Measurements from ENCODE around the gene PLVAP. TPM values are rescaled to one million over a fixed set of nuclear protein-coding genes. Genes with fewer than 3 reads are reported as not detected.

The PLVAP gene
- total RNA-seq, 2 experiments from 2014 or later: not detected

DNA sequence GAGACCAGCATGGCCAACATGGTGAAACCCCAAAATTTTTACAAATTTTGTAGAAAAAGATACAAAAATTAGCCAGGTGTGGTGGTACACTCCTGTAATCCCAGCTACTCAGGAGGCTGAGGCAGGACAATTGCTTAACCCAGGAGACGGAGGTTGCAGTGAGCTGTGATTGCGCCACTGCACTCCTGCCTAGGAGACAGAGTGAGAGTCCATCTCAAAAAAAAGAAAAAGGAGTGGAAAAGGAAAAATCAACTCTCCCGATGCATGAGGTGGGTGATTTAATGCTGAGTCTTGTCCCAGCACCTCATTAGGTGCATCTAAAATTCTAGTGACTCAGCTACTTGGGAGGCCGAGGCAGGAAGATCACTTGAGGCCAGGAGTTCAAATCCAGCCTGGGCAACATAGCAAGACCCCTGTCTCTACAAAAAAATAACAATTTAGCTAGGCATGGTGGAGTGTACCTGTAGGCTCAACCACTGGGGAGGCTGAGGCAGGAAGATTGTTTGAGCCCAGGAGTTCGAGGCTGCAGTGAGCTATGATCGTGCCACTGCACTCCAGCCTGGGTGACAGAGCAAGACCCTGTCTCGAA lies 20.0 kb downstream of the PLVAP start:
- no peak overlapping the region for H3K27ac Mint-ChIP-seq

GRCh38 chr19:17353386-17353785 lies 23.8 kb downstream of the PLVAP start:
- Mint-ChIP-seq H3K36me3 (ENCODE audit: low read depth) (no peaks in the 10 kb centered on the region), H3K9me3 (no peaks in the 10 kb centered on the region), H3K27me3 (peaks cover 47% of the 10 kb centered on the region), H3K27ac (no peak overlapping the region), H3K4me1 (ENCODE audit: low read depth) (no peaks in the 10 kb centered on the region), H3K4me3 (no peak overlapping the region)
- Histone ChIP-seq H3K4me3 (ENCODE audit: low read length) (no peak overlapping the region), H3K4me1 (ENCODE audit: insufficient read depth, low read length) (peaks cover 7% of the 10 kb centered on the region), H3K9me3 (ENCODE audit: control insufficient read depth in 1 of 2, insufficient read depth in 1 of 2, low read length in 2 of 2) (no peaks in the 10 kb centered on the region), H3K27ac (ENCODE audit: low read depth in 1 of 2, low read length in 2 of 2) (no peak overlapping the region), H3K36me3 (ENCODE audit: insufficient read depth, low read length) (no peaks in the 10 kb centered on the region), H3K27me3 (ENCODE audit: control insufficient read depth in 1 of 2, insufficient read depth in 2 of 2, low read length in 2 of 2) (peaks cover 2 to 5% of the 10 kb centered on the region in 2 experiments)
- no peak for TF ChIP-seq CTCF (IDR thresholded peaks at IDR 0.05)
- CTCF ChIA-PET: no interaction called here
- no peak for DNase-seq
- intact Hi-C loops (cut with DNase I, micrococcal nuclease): no loop called here
- no peak for ATAC-seq (ENCODE audit: poor library complexity)
- POLR2A ChIA-PET: interaction anchor here (0.6 kb wide), 1 partner anchor 136 kb away, joined by 3 read pairs; no protein-coding TSS in a partner anchor

More for the DNA sequence above, 20.0 kb downstream of the PLVAP start:
- intact Hi-C loops (cut with DNase I, micrococcal nuclease): no loop called here
- ChIA-PET CTCF (no interaction called here), POLR2A (no interaction called here)
- Histone ChIP-seq H3K4me3 (ENCODE audit: low read length) (no peak overlapping the region), H3K9me3 (ENCODE audit: control insufficient read depth in 1 of 2, insufficient read depth in 1 of 2, low read length in 2 of 2) (no peaks in the 10 kb centered on the region), H3K36me3 (ENCODE audit: insufficient read depth, low read length) (no peaks in the 10 kb centered on the region), H3K27ac (ENCODE audit: low read depth in 1 of 2, low read length in 2 of 2) (no peak overlapping the region), H3K4me1 (ENCODE audit: insufficient read depth, low read length) (no peaks in the 10 kb centered on the region), H3K27me3 (ENCODE audit: control insufficient read depth in 1 of 2, insufficient read depth in 2 of 2, low read length in 2 of 2) (no peaks in the 10 kb centered on the region)
- ATAC-seq (ENCODE audit: poor library complexity) (no peak), DNase-seq (no peak)
- Mint-ChIP-seq H3K4me3 (no peak overlapping the region), H3K4me1 (ENCODE audit: low read depth) (no peaks in the 10 kb centered on the region), H3K9me3 (no peaks in the 10 kb centered on the region), H3K36me3 (ENCODE audit: low read depth) (no peaks in the 10 kb centered on the region), H3K27me3 (peaks cover 12% of the 10 kb centered on the region)
- no peak for TF ChIP-seq CTCF (IDR thresholded peaks at IDR 0.05)

DNA sequence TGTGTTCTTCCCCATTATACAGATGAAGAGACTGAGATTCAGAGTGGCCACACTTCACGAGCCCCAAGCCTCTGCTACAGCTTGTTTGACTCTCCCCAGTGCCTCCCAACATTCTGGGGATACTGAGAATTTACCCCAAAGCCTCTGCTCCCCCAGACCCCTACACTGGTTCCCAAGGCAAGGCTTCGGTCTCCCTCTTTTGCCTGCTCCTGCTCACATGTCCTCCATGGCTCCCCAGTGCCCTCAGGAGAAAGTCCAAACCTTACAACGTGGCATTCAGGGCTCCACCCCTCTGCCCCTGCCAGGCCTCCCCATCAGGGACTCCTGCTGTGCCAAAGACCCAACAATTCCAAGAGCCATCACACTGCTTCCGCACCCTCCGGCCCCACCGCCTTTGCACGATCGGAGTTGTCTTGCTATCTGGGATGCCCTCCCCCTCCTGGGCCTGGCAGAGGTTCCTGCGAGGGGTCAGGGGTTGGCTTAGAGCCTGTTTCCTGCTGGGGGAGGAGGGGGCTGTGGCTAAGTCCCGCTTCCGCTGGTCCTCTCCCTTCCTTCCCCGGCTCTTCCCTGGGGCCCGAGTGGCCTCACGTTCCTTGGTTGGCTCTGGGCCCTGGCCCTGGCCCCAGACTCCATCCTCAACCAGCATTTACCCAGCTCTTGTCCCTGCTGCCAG lies 24.4 kb downstream of the PLVAP start:
- POLR2A ChIA-PET: interaction anchor here (0.6 kb wide), 1 partner anchor 137 kb away, joined by 3 read pairs; no protein-coding TSS in a partner anchor
- peaks cover 2 to 11% of the 10 kb centered on the region in 2 experiments for H3K27me3 ChIP-seq (ENCODE audit: control insufficient read depth in 1 of 2, insufficient read depth in 2 of 2, low read length in 2 of 2)
- no peak for DNase-seq

More for the DNA sequence above, 24.4 kb downstream of the PLVAP start:
- no peak for TF ChIP-seq CTCF (IDR thresholded peaks at IDR 0.05)
- H3K4me3 Mint-ChIP-seq: no peak overlapping the region
- Histone ChIP-seq H3K9me3 (ENCODE audit: control insufficient read depth in 1 of 2, insufficient read depth in 1 of 2, low read length in 2 of 2) (no peaks in the 10 kb centered on the region), H3K4me3 (ENCODE audit: low read length) (no peak overlapping the region), H3K4me1 (ENCODE audit: insufficient read depth, low read length) (peaks cover 7% of the 10 kb centered on the region), H3K27ac (ENCODE audit: low read depth in 1 of 2, low read length in 2 of 2) (no peak overlapping the region), H3K36me3 (ENCODE audit: insufficient read depth, low read length) (no peaks in the 10 kb centered on the region)
- H3K27me3 Mint-ChIP-seq: peaks cover 53% of the 10 kb centered on the region
- intact Hi-C loops (cut with DNase I, micrococcal nuclease): no loop called here
- CTCF ChIA-PET: no interaction called here
- no peaks in the 10 kb centered on the region for H3K36me3 Mint-ChIP-seq (ENCODE audit: low read depth)
- no peak overlapping the region for H3K27ac Mint-ChIP-seq
- H3K9me3 Mint-ChIP-seq: no peaks in the 10 kb centered on the region
- ATAC-seq (ENCODE audit: poor library complexity): no peak
- no peaks in the 10 kb centered on the region for H3K4me1 Mint-ChIP-seq (ENCODE audit: low read depth)
